Activated B cell treated with CpG ODN at 0.5 μM for 24 hours (primary cell): Measurements from ENCODE around the gene HMGN1. TPM values are rescaled to one million over a fixed set of nuclear protein-coding genes. Genes with fewer than 3 reads are reported as not detected.

Experiments used
- ATAC-seq: fragments of 200-7000 bp; cut with Tn5 transposase; one replicate; pipeline ENCODE4 v1.10.0; 2021; ENCODE audit warnings: low read depth, mild to moderate bottlenecking, moderate library complexity
- CTCF ChIA-PET: fragments of 350-600 bp; sonication (Branson Sonifier 250); formaldehyde crosslinking; loops from one replicate; lab custom pipeline; 2021; ENCODE audit warnings: antibody characterized with exemption; lab: Charles Lee
- POLR2A ChIA-PET: fragments of 350-600 bp; sonication (Branson Sonifier 250); formaldehyde crosslinking; loops from one replicate; lab custom pipeline; 2021; ENCODE audit warnings: antibody characterized with exemption; lab: Charles Lee
- DNase-seq: peaks from one replicate; pipeline ENCODE4 v3.0.0; 2022
- H3K27ac Mint-ChIP-seq: one replicate; pipeline ENCODE4 v1.8.0; 2020; ENCODE audit warnings: mixed read lengths
- H3K27me3 Mint-ChIP-seq: one replicate; pipeline ENCODE4 v1.8.0; 2021; ENCODE audit warnings: mixed read lengths
- H3K36me3 Mint-ChIP-seq: one replicate; pipeline ENCODE4 v1.8.0; 2021; ENCODE audit warnings: low read depth, mixed read lengths
- H3K4me1 Mint-ChIP-seq: one replicate; pipeline ENCODE4 v1.8.0; 2021; ENCODE audit warnings: mixed read lengths
- H3K4me3 Mint-ChIP-seq: one replicate; pipeline ENCODE4 v1.8.0; 2020; ENCODE audit warnings: mild to moderate bottlenecking, mixed read lengths
- H3K9me3 Mint-ChIP-seq: one replicate; pipeline ENCODE4 v1.8.0; 2020; ENCODE audit warnings: mixed read lengths
- CTCF ChIP-seq: fragments of 200-600 bp; IDR thresholded peaks from one replicate; pipeline ENCODE4 v1.8.0; 2022; ENCODE audit warnings: antibody characterized with exemption, mild to moderate bottlenecking
- intact Hi-C: fragments of 100-400 bp; cut with micrococcal nuclease; formaldehyde crosslinking; loops from one replicate; pipeline ENCODE4 v1.15.1; 2024
- total RNA-seq: library from RNA; stranded (reverse); gene quantifications from 2 replicates; pipeline ENCODE4 v1.2.3, GENCODE V29; 2022

Gene HMGN1
- total RNA-seq, 1 donor from 2014 or later: 344 TPM

- Mint-ChIP-seq H3K9me3 (no peaks in the 10 kb centered on the region), H3K4me1 (no peaks in the 10 kb centered on the region), H3K4me3 (no peak overlapping the region), H3K27ac (no peak overlapping the region), H3K36me3 (no peaks in the 10 kb centered on the region), H3K27me3 (peaks cover 20% of the 10 kb centered on the region)
- no peak for TF ChIP-seq CTCF
- intact Hi-C loops: no loop called here
- POLR2A ChIA-PET: no interaction called here
- ATAC-seq (no peak), DNase-seq (no peak)
- CTCF ChIA-PET: no interaction called here
Observed at GRCh38 chr21:39359382-39359781, 10.5 kb upstream of the HMGN1 start.

DNA sequence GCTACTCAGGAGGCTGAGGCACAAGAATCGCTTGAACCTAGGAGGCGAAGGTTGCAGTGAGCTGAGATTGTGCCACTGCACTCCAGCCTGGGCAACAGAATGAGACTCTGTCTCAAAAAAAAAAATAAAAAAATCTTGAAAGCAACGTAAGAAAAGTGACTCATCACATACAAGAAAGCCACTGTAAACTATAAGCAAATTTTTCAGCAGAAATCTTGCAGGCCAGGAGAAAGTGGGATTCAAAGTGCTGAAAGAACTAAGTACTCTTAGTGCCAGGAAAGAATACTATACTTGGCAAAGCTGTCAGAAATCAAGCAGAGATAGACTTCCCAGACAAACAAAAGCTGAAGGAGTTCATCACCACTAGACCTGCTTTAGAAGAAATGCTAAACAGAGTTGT is 4.4 kb upstream of the HMGN1 start:
- CTCF ChIA-PET: no interaction called here
- POLR2A ChIA-PET: no interaction called here

DNA sequence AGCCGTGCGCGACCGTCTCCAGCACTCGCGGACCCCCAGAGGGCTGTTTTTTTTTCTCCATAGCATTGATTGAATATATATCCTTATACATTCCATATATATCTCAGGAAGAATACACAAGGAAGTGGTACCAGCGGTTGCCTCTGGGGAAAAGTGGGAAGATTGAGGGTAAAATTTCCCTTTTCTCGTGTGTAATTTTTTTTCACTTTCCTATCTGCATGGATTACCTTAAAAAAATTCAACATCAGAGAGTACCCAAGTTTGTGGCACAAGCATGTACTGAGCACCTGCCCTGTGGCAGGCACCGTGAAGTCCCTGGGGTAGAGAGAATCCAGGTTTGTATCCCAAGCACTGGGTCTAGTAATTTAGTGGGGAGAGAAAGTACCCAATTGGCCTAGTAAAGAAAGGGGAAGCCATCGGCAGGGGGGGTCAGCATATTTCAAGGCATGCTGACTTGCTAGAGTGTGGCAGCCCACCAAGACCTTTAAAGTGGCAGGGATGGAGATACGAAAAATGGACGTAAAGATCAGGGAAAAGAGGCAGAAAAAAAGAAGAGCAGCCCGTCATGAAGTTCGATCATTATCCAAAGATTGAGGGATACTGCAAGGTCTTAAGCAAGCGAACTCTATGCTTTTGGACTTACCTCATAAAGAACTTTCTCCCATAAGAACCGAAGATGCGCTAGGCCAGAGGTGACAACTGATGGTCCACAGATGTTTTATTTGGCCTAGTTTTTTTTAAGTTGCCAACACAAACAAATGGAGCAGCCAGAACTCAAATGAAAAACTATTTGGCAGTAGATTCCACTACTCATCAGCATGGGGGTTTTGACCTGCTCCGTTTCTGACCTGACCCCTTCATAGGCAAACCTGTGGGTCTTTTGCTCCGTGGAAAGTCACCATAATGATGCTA is 1.5 kb upstream of the HMGN1 start:
- DNase-seq: no peak
- peaks cover 28% of the 10 kb centered on the region for H3K36me3 Mint-ChIP-seq
- CTCF ChIA-PET: no interaction called here
- peak overlapping the region; percentile 97 for H3K4me3 Mint-ChIP-seq
- POLR2A ChIA-PET: interaction anchor here (0.6 to 3.9 kb wide), 7 partner anchors 31 to 1787 kb away, joined by 3 to 84 read pairs (median 5); partner anchors contain the start of genes BRWD1 and PSMG1
- H3K4me1 Mint-ChIP-seq: peaks cover 36% of the 10 kb centered on the region
- peak overlapping the region; percentile 97 for H3K27ac Mint-ChIP-seq
- H3K9me3 Mint-ChIP-seq: no peaks in the 10 kb centered on the region
- no peak for ATAC-seq
- no peak for TF ChIP-seq CTCF
- intact Hi-C loops: no loop called here
- H3K27me3 Mint-ChIP-seq: peaks cover 5% of the 10 kb centered on the region

More for the DNA sequence above, 4.4 kb upstream of the HMGN1 start:
- DNase-seq (no peak), ATAC-seq (no peak)
- intact Hi-C loops: no loop called here
- no peak for TF ChIP-seq CTCF
- H3K27ac Mint-ChIP-seq: no peak overlapping the region
- peaks cover 5% of the 10 kb centered on the region for H3K27me3 Mint-ChIP-seq
- peaks cover 5% of the 10 kb centered on the region for H3K36me3 Mint-ChIP-seq
- H3K4me1 Mint-ChIP-seq: peaks cover 10% of the 10 kb centered on the region
- no peaks in the 10 kb centered on the region for H3K9me3 Mint-ChIP-seq
- H3K4me3 Mint-ChIP-seq: no peak overlapping the region

DNA sequence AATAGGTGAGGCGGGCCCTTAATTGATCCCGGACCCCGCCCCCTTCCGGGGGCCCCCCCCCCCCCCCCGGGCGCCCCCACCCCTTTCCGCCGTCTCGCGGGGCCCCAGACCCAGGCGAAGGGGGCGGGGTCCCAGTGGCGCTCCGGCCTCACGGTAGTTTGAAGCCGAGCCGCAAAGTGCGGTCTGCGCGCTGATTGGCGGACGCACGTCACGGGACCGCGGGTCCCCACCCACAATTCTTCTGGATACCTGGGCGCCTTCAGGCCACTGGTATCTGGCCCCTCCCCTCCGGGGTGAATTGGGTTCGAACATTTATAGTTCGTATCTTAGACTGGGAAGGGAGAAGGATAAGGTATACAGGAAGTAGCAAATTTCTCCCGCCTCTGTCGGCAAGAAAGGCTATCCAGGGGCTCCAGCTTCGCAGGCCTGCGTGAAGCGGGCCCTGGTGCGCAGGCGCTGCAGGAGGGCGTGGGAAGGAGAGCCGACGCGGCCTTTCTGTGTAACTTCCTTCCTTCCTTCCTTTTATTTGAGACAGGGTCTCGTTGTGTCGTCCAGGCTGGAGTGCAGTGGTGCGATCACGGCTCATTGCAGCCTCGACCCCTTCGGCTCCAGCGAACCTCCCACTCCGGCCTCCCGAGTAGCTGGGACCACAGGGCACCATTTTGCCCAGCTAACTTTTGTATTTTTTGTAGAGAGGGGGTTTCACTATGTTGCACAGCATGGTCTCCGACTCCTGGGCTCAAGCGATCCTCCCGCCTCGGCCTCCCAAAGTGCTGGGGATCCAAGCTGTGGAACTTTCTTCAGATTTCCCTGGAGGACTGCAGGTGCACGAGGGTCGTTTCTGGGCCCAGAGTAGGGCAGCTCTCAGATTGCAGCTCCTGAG is 564 bp upstream of the HMGN1 start:
- H3K27ac Mint-ChIP-seq: peak overlapping the region; percentile 97
- intact Hi-C loops: loop anchor here (1.0 kb wide), 3 partner anchors 37 to 96 kb away; partner anchors contain the start of gene LCA5L
- ChIA-PET POLR2A (interaction anchor here (0.6 to 3.9 kb wide), 10 partner anchors 24 to 1818 kb away, joined by 3 to 84 read pairs (median 4); partner anchors contain the start of genes BRWD1 and PSMG1), CTCF (no interaction called here)
- H3K9me3 Mint-ChIP-seq: no peaks in the 10 kb centered on the region
- H3K36me3 Mint-ChIP-seq: peaks cover 35% of the 10 kb centered on the region
- no peak for TF ChIP-seq CTCF
- H3K4me3 Mint-ChIP-seq: peak overlapping the region; percentile 97
- no peaks in the 10 kb centered on the region for H3K27me3 Mint-ChIP-seq
- peaks cover 41% of the 10 kb centered on the region for H3K4me1 Mint-ChIP-seq
- peak; percentile 84 for ATAC-seq
- DNase-seq: peak; percentile 95
